Left colon (tissue), 2 donors: Measurements from ENCODE around the gene EGFL6. TPM values are rescaled to one million over a fixed set of nuclear protein-coding genes. Genes with fewer than 3 reads are reported as not detected.
"Not testable (repeated sequence)": the region's sequence is repeated elsewhere in the genome, so short reads cannot be mapped to it uniquely, and the experiment has no call there.

ENCODE experiments used
- ATAC-seq: fragments of 200-7000 bp; cut with Tn5 transposase; one replicate; pipeline ENCODE4 v1.9.1; 2020; ENCODE audit warnings: mild to moderate bottlenecking, moderate library complexity
- DNase-seq, 2 donors: peaks; one replicate each; pipeline ENCODE4 v3.0.0-alpha.2; 2020
- intact Hi-C, 2 donors: fragments of 100-400 bp; cut with DNase I in 1 of 2; cut with micrococcal nuclease in 1 of 2; formaldehyde crosslinking; loops; one replicate each; pipeline versions ENCODE4 v1.11.2 to v1.14.0; 2022; cut with DNase I, micrococcal nuclease
- microRNA-seq, 2 donors: library from miRNA; unstranded; fragments of <30 nt; microRNA quantifications; one replicate each; pipeline versions ENCODE4 v1.1.0 to v1.2.0, GENCODE V29; 2020
- total RNA-seq, 2 donors: library from RNA; stranded (reverse); fragmentation: NEBNext Ultra II Directional; extraction: Animal tissue kit (Norgen Biotek cat#: 25700); gene quantifications; one replicate each; pipeline ENCODE4 v1.2.1, GENCODE V29; 2021
- donor health status: DM: no; HTN: no; CAD: no.
- donor health status: DM: yes; HTN: yes; CAD: no.

Gene EGFL6
- total RNA-seq, 2 donors from 2014 or later: 0.11 TPM; not detected in 1

- DNase-seq (no peak), ATAC-seq (no peak)
- intact Hi-C loops: no loop called here
These were observed 107.5 kb downstream of the EGFL6 start for GRCh38 chrX:13676885-13677284.

GRCh38 chrX:13679700-13680099 lies 110.3 kb downstream of the EGFL6 start:
- intact Hi-C loops: not testable (repeated sequence)

GRCh38 chrX:13681595-13681994 lies 112.2 kb downstream of the EGFL6 start:
- ATAC-seq: no peak
- DNase-seq: no peak
- intact Hi-C loops: no loop called here

More at GRCh38 chrX:13679700-13680099, 110.3 kb downstream of the EGFL6 start:
- not testable (repeated sequence) for DNase-seq, ATAC-seq

Small RNA genes lying within 50 kb of the gene (microRNA-seq; reads per million reads assigned to microRNA genes)
- gene MIR6086: 0 reads per million in 2 donors

Other genes with a start within 250 kb of the EGFL6 start
- gene ATXN3L, start 249.5 kb upstream of the EGFL6 start, total RNA-seq: not detected
- gene TCEANC, start 83.5 kb downstream of the EGFL6 start, total RNA-seq: 1 to 10 TPM; 2.2 to 4.3 TPM
- gene RAB9A, start 119.5 kb downstream of the EGFL6 start, total RNA-seq: 10 to 100 TPM; 28.0 to 70.6 TPM
- gene TRAPPC2, start 165.0 kb downstream of the EGFL6 start, total RNA-seq: 10 to 100 TPM; 21.7 TPM
- gene OFD1, start 165.1 kb downstream of the EGFL6 start, total RNA-seq: 10 to 100 TPM; 27.7 to 36.3 TPM
- gene GPM6B, start 247.5 kb downstream of the EGFL6 start, total RNA-seq: 1 to 10 TPM; 1.9 to 9.3 TPM